RPMI8226 (cell line): ENCODE measurements around the gene TMEM132C.

ENCODE experiments used
- DNase-seq: peaks from one replicate; pipeline ENCODE4 v3.0.0-alpha.2; 2015

TMEM132C gene

DNA sequence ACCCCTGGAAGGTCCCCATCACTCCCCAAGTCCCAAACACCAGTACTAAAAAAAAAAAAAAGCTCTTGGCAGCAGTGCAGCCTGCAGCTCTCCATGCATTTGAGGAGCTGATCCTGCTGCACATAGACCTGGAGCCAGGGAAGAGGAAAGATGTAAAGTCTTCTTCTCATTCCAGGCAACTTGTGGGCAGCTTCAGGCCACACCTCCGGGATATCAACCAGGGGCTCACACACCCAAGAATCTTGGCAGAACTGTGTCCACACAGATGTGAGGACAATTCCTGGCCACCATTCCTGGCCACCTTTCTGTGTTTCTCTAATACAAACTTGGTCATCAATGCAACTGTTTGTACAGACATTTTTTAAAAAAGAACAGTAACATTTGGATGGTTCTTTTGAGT is 72.7 kb downstream of the TMEM132C start:
- DNase-seq: no peak

DNA sequence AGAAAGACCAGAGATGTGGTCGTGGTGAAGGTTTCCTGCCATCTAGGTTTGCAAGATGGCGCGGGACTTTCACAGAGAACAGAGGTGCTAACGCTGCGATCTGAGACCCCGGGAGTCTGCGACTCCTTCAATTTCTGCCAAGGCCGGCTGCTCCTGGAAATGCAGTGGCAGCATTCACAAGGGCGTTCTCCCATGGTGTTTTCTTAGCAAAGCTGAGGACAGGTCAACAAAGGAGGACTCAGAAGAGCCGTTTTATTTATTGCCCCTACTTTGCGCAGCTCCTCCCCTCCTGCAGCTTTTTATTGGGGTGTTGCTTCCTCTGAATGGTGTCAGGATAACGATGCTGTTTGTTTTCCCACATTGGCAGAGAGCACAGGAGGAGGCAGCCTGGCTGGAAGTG is 86.3 kb downstream of the TMEM132C start:
- no peak for DNase-seq

DNA sequence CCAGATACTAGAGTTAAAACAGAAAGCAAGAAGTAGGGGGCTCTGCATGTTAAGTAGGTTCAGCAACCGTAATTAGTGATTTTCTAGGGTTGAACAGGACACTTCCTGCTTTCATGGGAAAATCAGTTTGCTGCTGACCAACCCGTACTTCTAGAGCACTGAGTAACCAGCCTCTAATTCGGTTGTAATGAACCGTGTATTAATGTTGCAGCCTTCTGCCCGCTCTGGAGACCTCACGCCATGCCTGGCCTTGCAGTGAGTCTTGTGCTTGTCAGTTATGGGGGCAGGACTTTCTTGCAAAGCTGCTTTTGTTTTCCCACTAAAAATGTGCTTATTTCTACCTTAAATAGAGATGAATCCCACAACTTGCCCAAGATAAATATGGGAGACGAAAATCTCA is 89.6 kb downstream of the TMEM132C start:
- DNase-seq: no peak

DNA sequence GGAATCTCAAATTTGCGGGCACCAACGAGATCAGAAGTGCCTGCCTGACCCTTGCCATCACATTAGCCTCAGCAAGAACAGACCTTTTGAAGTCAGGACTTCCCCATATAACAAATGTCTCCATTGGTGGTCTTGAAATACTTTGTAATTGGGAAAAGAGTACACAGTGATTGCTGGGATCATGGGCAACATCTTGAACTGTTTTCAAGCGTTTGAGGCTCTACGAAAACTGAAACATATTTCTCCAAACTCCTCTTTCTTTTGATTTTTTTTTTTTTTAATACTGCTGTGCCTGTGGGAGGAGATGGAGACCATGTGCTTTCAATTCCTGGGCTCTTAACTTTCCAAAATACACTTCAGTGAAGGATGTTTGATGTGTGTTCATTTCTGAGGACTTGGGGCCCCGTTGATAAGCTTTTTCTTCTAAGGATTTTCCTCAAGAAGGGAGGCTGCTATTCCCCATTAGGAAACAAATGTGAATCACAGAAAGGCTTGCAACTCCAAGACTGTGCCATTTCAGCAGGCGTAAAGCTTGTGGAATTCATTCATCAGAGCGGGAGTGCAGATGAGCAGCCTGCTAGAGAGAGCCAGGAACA is 94.5 kb downstream of the TMEM132C start:
- DNase-seq: no peak

DNA sequence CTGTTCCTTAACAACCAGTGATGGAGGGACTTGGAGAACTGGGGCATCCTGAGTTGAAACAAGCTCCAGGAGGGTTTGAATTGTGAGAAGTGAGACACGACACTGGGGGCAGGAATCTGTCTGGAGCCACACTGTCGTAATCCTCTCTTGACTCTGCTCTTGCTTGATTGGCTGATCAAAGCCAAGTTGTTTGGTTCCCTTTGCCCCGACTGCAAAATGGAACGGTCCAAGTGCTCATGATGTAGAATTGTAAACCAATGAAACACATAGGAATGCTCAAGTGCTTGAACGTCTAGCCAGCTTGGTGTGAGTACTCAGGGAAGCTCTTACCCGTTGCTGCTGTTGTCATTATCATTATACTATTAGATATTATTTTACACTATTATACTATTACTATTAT is 98.1 kb downstream of the TMEM132C start:
- no peak for DNase-seq

DNA sequence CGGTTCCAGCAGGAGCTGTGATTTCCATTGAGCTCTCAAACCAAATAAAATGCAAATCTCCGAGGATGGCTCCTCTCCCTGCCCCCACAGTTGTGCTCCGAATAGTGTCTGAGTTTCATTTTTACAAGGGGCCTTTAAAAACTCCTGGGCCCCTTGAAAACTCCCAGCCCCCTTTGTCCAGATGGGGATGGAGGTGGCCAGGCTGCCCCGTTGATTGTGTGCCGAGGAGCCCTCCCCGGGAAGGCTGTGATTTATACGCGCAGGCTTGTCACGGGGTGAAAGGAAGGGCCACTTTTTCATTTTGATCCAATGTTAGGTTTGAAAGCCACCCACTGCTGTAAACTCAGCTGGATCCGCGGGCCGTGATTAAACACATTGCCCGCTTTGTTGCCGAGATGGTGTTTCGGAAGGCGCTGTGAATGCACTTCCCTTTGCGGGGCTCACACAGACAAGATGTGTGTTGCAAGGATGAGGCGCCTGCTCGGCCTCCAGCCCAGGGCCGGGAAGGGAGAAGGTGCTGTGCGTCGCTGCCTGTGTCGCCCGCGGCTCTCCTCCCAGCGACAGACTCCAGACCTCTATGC is 98.8 kb downstream of the TMEM132C start:
- DNase-seq: no peak

DNA sequence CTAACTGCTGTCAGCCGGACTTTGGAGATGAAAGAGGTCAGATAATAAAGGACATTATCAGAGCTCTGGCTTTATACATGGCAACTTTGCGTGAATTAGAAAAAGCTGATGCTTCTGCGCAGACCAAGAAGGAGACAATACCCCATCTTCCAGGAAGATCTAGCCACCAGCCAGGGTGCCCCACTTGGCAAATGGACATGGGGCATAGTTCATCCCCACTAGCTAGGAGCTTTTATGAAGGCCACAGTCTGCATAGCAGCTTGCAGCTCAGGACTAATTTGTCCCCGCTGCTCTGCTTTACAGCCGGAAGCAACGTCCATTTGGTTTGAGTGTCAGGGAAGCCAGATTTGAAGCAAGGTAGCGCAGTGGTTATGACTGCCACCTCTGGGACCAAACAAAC is 101.0 kb downstream of the TMEM132C start:
- DNase-seq: no peak

DNA sequence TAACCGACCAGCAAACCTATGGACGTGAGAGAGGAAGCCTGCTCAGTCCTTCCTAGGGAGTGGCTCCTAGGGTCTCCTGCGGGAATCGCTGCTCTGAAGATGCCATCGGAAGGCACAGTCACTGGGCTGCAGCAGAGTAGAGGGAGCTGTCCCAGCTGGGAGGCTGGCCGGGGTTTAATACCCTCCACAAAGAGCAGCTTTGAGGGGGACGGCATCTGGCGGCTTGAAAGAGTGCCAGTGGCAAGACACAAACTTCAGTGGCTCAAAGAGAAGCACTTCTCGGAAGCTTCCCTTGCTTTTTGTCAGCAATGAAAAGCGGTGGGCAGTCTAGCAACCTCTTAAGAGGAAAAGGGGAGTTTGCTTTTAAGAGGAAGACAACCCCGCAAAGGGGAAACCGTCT is 114.6 kb downstream of the TMEM132C start:
- DNase-seq: no peak

DNA sequence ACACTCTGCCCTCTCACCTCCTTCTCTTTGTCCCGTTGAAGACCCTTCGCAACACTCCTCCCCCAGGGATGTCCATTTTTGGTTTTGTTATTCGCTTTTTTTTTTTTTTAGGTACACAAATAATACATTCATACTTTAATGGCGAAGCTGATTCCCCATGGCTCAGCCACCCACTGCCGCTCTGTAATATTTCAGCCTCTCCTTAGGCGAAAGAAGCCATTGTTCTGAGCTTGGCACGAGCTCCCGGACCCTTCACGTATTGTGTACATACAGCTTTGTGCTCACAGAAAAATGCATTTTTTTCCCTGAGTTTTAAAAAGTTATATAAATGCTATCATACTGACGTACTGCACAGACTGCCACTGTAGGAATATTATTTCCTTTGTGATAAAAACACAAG is 115.0 kb downstream of the TMEM132C start:
- DNase-seq: no peak

DNA sequence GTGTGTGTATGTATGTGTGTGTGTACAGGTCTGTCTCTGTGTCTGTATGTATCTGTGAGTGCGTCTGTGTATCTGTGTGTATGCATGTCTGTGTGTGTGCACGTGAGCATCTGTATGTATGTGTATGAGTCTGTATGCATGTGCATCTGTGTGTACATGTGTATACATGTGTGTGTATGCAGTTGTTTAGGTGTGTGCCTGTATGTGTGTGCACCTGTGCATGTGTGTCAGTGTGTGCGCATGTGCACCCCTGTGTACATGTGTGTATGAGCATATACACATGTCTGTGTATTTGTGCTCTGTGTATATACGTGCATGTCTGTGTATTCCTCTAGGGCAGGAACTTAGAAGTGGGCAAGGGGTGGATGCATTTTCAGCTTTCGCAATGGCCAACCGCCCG is 116.0 kb downstream of the TMEM132C start:
- no peak for DNase-seq

DNA sequence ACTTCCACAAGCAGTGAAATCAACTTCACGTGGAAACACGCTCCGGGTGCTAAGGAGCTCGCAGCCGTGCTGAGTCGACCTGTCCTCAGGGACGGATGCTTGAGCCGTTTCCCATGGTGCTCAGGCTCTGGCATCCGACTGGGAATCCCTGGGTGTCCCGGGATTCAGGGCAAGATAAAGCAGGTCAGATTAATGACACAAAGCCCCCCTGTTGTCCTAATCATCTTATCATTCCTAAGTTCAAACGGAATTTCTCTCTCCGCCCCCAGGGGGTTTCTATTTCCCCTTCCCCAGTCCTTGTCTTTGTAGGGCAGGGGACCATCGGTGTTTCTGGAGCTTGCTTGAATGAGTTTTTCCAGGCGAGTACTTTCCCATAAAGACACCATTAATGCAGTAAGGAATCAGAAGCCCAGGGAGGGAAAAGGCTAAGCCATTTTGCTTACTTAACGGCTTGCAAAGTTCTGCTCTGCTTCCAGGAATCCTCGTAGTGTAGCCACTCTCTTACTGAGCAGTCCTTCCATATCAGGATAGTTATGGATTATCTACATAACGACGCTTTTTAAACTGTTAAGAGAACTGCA is 116.5 kb downstream of the TMEM132C start:
- DNase-seq: no peak

DNA sequence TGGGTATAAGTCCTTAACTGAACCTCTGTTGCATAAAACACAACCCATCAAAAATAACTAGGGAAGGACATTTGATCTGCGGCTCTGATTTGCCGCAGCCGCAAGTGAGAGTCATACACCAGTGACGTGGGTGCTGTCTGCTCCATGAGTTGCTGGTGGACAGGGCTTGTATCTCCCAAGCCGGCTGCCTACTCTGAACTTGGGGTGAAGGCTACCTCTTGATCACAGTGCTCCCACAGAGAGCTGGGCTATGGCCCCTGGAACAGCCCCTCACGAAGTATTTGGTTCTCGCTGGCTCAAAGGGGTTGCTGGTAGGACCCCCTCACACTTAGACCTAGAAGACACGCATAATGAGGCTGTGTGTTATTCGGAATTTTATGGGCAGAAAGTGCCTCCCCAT is 118.8 kb downstream of the TMEM132C start:
- DNase-seq: no peak

DNA sequence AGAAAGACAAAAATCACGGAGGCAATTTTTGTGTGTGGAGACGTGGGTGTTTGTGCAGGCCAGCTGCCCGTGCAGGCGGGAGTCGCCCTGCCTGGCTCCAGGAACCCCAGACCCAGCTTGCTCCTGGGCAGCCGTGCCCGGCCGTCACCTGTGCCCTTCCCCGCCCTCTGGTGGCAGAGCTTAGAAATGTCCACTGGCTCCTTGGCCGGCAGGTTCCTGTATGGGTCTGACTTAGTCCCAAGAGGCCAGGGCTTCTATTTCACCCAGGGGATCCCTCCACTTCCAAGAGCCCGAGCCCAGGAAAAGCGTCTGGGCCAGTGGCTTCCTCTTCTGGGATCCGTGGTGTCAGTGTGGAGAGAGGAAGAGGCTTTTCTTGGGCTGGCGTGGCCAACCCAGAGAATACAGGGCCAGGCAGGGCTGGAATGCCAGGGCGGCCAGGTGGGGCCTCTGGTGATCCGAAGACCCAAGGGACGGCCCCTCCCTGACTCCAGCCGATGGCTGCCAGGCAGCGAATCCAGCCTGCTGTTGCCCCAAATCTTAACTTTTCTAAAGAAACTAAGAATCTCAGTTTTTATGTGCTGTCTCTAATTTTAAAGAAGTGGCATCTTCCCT is 120.9 kb downstream of the TMEM132C start:
- DNase-seq: peak; percentile 54

DNA sequence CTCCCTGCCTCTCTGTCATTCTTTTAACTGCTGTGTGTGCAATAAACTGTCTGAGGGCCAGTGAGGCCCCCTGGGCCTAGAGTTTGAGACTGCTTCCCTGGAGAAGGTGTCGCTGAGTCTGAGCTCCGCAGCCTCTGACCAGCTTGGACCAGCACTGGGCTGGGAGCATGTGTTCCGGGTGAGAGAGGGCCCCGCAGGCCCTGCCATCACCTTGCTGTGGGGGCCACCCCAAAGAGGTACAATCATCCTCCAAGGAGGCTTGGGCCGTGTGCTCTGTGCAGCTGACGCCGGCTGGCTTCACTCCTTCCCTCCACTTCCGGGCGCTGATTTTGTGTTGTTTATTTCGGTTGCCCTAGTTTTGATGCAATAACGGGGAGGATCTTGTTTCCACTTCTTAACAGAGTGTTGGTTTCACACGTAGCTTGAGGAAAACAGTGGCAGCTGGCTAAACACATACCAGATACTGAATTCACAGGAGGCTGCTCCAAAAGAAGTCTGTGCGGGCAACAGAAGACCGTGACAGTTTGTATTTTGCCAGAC is 121.6 kb downstream of the TMEM132C start:
- no peak for DNase-seq

DNA sequence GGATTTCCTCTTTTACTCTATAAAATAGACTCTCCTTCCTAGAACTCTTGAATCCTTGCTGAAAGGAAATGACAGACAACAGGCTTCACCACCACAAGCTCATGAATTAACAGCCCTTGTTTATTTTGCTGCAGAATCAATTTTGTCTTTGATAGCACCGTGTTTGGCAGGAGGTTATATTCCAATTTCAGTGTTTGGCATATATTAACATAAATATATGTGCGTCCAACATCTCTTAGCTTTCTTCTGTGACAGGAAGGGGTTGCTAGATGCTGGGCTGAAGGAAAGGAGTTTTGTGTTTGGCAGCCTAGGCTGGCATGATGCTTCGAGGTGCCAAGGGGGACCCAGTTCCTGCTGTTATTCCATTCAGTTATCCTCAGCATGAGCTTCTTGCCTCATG is 126.4 kb downstream of the TMEM132C start:
- no peak for DNase-seq

DNA sequence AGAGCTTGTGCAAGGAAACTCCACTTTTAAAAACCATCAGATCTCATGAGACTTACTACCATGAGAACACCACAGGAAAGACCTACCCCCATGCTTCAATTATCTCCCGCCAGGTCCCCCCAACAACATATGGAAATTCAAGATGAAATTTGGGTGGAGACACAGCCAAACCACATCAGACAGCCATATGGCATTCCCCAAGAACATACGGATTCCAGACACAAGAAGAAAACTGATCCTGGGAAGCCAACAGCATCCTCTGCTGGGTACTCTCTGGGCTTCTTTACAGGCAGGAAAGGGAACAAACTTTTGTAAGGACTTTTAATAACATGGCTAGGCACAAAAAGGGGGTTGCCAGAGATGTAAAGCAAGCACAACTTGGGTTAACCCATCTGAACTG is 127.2 kb downstream of the TMEM132C start:
- DNase-seq: no peak

DNA sequence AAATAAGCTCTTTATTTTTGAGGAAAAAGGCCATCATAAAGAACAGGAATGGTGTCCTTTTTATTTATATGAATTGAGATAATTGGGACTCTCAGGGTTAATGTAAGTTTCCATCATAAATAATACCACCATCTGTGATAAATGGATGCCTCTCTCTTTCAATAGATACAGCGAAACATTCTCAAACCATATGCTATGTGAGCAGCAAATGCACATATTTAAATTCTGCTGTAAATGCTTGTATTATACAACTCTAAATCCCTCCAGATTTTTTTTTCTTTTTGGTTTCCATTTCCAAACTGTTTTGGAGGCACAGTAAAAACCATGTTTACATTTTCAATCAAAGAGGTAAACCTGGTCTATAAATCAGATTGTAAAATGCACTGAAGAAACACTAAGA is 132.3 kb downstream of the TMEM132C start:
- no peak for DNase-seq

DNA sequence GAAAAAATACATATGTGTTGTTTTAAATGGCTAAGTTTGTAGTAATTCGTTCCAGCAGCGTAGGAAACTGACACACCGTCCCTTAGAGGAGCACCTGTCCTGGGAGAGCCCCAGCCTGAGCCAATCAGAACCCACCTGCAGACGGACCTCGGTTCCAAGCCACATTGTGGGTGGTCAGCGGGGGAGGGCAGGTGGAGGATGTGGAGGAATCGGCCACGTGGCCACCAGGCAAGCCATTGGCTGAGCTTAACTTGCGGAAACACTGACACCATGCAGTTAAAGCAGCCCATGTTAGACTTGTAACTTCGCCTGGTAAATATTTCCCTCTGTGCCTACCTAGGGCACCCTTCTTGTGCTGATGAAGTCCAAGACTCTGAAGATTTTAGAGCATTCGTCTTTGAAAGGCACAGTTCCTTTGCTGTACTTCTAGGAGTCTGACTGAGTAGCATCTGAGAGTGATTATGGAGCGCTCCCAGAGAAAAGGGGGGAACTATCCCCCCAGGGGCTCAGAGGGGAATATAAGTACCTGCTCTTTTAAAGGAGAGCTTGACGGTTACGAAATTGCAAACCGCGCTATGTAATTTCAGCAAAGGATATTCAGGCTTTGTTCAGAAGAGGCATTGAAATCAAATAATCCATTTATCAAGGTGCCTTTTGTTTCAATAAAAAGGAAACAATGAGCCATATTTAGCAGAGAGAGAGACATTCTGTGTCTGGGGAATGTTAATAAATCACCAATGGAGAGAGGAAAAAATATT is 135.7 kb downstream of the TMEM132C start:
- DNase-seq: no peak

DNA sequence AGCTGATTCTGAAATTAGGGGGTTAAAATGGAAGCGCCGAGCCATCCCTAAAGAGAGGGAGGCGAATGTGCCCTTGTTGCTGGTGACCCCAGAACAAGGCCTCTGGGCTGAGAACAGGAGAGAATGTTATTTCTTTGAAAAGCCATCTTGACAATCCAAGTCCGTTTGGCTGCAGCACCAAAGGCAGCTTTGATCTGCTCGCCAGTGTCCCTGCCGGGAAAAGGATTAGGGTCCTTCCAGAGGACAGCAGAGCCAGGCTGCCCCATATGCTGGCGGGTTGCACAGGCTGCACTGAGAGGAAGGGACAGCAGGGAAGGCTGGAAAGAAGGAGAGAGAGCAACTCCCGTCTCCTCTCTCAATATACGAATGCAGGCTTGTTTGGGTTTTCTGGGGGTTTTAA is 141.7 kb downstream of the TMEM132C start:
- no peak for DNase-seq

DNA sequence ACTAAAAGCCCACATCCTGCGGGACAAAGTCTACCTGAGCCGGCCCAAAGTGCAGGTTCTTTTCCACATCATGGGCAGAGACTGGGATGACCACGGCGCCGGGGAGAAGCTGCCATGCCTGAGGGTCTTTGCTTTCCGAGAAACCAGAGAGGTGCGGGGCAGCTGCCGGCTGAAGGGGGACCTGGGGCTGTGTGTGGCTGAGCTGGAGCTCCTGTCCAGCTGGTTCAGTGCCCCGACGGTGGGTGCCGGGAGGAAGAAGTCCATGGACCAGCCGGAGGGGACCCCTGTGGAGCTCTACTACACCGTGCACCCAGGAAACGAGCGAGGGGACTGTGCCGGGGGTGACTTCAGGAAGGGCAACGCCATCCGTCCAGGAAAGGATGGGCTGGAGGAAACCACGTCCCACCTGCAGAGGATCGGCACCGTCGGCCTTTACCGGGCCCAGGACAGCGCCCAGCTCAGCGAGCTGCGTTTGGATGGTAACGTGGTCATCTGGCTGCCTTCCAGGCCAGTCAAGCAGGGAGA is 148.1 kb downstream of the TMEM132C start:
- no peak for DNase-seq

DNA sequence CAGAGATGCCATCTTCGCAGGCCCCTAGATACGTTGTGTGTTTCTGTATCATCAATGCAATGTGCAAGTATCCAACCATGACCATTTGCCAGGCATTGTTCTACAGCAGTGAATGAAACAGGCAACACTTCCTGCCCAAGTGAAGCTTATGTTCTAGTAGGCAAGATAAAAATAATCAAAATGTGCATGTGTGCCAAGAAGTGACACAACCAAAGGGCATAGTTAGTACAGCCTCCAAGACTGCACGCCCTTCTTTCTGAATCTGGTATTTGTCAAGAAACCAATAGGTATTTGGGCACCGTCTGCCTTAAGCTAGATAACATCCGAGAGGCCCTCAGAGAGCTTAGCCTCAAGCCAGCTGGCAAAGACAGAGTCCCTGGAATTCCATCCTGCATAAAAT is 152.0 kb downstream of the TMEM132C start:
- DNase-seq: no peak

DNA sequence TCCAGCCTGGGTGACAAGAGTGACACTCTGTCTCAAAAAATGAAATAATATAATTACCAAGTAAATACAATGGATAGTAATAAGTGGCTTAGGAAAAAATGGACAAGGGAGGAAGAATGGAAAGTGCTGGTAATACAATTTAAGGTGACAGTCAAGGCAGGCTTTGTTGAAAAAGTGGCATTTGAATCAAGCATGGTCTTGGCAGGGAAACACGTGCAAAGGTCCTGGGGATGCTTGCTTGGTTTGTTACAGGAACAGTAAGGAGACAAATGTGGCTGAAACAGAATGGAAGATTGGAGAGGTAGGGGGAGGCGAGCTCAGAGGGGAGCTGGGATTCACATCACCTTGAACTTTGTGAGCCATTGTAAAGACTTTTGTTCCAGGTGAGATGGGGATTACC is 153.2 kb downstream of the TMEM132C start:
- no peak for DNase-seq

DNA sequence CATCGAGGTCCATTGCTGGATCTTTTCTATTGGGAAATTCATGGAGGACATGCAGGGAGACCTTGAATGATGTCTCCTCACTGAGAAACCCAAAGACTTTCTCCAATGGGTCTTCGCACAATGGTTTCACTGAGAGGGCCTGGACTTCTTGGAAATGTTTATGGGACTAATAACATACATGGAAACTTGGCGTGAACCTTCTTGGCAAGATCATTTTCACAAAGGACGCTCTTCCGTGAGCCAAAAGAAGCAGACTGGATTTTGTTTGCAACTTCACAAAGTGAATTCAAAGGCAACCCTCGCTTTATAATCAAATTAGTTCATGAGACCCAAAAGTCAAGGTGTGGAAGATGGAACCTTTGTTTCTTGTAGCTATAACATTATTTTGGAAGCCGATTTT is 154.4 kb downstream of the TMEM132C start:
- no peak for DNase-seq
